ENCODE measurements around the gene PROSER3.

DNA sequence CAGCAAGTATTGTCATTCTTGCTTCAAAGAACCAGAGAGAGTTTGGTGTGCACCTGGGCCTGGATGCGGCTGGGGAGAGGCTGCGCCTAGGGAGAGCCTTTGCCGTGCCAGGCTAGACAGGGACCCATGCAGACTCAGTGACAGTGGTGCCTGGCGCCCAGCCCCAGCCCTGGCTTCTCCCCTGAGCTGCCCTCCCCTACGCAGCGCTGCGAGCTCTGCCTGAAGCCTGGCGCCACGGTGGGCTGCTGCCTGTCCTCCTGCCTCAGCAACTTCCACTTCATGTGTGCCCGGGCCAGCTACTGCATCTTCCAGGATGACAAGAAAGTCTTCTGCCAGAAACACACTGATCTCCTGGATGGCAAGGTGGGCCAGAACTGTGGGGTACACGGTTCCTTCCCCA lies 28.2 kb upstream of the PROSER3 start:
- TF ChIP-seq L3MBTL2 (conservative IDR thresholded peaks at IDR 0.05) = no peak
- no peak for TF ChIP-seq TARDBP (IDR thresholded peaks at IDR 0.05)
- no peak for TF ChIP-seq FOXM1 (IDR thresholded peaks at IDR 0.05; ENCODE audit: borderline replicate concordance)
- TF ChIP-seq ELF4 (IDR thresholded peaks at IDR 0.05) = no peak
- TF ChIP-seq SP1 (IDR thresholded peaks at IDR 0.05) = no peak
- TF ChIP-seq ZNF384 (IDR thresholded peaks at IDR 0.05) = no peak
- no peak for TF ChIP-seq NFRKB (IDR thresholded peaks at IDR 0.05)
- TF ChIP-seq, protein P1, sequence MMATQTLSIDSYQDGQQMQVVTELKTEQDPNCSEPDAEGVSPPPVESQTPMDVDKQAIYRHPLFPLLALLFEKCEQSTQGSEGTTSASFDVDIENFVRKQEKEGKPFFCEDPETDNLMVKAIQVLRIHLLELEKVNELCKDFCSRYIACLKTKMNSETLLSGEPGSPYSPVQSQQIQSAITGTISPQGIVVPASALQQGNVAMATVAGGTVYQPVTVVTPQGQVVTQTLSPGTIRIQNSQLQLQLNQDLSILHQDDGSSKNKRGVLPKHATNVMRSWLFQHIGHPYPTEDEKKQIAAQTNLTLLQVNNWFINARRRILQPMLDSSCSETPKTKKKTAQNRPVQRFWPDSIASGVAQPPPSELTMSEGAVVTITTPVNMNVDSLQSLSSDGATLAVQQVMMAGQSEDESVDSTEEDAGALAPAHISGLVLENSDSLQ (IDR thresholded peaks at IDR 0.05) = no peak
- TF ChIP-seq SUZ12 (IDR thresholded peaks at IDR 0.05) = no peak
- no peak for TF ChIP-seq LEF1 (IDR thresholded peaks at IDR 0.05; ENCODE audit: borderline replicate concordance)
- no peak for TF ChIP-seq ARNT (IDR thresholded peaks at IDR 0.05)
- TF ChIP-seq BHLHE40 (IDR thresholded peaks at IDR 0.05; ENCODE audit: borderline replicate concordance) = no peak
- TF ChIP-seq FOXK2 (IDR thresholded peaks at IDR 0.05) = no peak
